Thyroid gland (tissue), 4 donors: Measurements from ENCODE around the gene EXT2. TPM values are rescaled to one million over a fixed set of nuclear protein-coding genes. Genes with fewer than 3 reads are reported as not detected.

Experiments
- DNase-seq, 2 donors: peaks; one replicate each; pipeline ENCODE4 v3.0.0-alpha.2; 2019
- H3K27ac ChIP-seq, 3 donors: fragments of 200-600 bp; sonication (generic); 1 replicate in 2 of 3; 2 replicates in 1 of 3; pipeline ENCODE4 v1.5.1; 2016 to 2019; ENCODE audit warnings: mild to moderate bottlenecking in 1 of 3, moderate library complexity in 1 of 3
- H3K27me3 ChIP-seq: fragments of 200-600 bp; sonication (generic); one replicate; pipeline ENCODE4 v1.5.1; 2019
- H3K36me3 ChIP-seq, 2 donors: fragments of 200-600 bp; sonication (generic); one replicate each; pipeline ENCODE4 v1.5.1; 2016 to 2019
- H3K4me1 ChIP-seq, 2 donors: fragments of 200-600 bp; sonication (generic); one replicate each; pipeline ENCODE4 v1.5.1; 2017 to 2019
- H3K4me3 ChIP-seq, 3 donors: fragments of 200-600 bp; sonication (generic); replicated peaks in 1 of 3; 1 replicate in 2 of 3; 2 replicates in 1 of 3; pipeline ENCODE4 v1.5.1; 2016; ENCODE audit warnings: mild to moderate bottlenecking in 1 of 3
- H3K9me3 ChIP-seq: fragments of 200-600 bp; sonication (generic); one replicate; pipeline ENCODE4 v1.5.1; 2017
- CTCF ChIP-seq, 6 experiments: fragments of 200-600 bp in 3 of 6; fragments of 450-650 bp in 3 of 6; sonication (generic) in 3 of 6; IDR thresholded peaks; one replicate each; pipeline ENCODE4 v1.5.1; 2016 to 2019; ENCODE audit warnings: antibody characterized with exemption in 6 of 6, mild to moderate bottlenecking in 2 of 6, inconsistent platforms in 1 of 6, moderate library complexity in 1 of 6
- POLR2A ChIP-seq, 2 donors: fragments of 450-650 bp; IDR thresholded peaks; one replicate each; pipeline ENCODE4 v1.6.1; 2017; ENCODE audit warnings: antibody characterized with exemption in 2 of 2, mild to moderate bottlenecking in 2 of 2, moderate library complexity in 1 of 2
- WGBS, 2 donors: methylation state at CpG; one replicate each; pipeline ENCODE4 v1.1.5; 2017; 5-methylcytosine and 5-hydroxymethylcytosine counted together
- intact Hi-C: fragments of 100-400 bp; cut with DNase I; formaldehyde crosslinking; loops from one replicate; pipeline ENCODE4 v1.15.1; 2023
- total RNA-seq, 4 donors: library from RNA; depleted of rRNA; stranded (reverse); fragments of >200 nt; gene quantifications; one replicate each; pipeline ENCODE4 v1.2.3, GENCODE V29; 2016

The EXT2 gene
- total RNA-seq, 4 donors from 2014 or later, result 53.2 to 95.8 (median 66.3) TPM

GRCh38 chr11:44243595-44244343 is 148.3 kb downstream of the EXT2 start:
- peak; percentile 61 to 65 for DNase-seq
- no peaks in the 10 kb centered on the region for H3K36me3 ChIP-seq
- WGBS, 2 donors, result 37 to 42% methylated on average over 6 of the region's 6 CpGs
- H3K27me3 ChIP-seq, result no peaks in the 10 kb centered on the region
- no peak overlapping the region for H3K4me3 ChIP-seq
- no peaks in the 10 kb centered on the region for H3K9me3 ChIP-seq
- H3K4me1 ChIP-seq, result peaks cover 37 to 56% of the 10 kb centered on the region in 2 donors
- TF ChIP-seq CTCF (IDR thresholded peaks at IDR 0.05) (no peak), POLR2A (IDR thresholded peaks at IDR 0.05) (no peak)
- peak overlapping the region; percentile 65 to 69 (median 67) for H3K27ac ChIP-seq
- intact Hi-C loops, result no loop called here

- peak overlapping the region; percentile 46 to 55 (median 50) for H3K27ac ChIP-seq
- peaks cover 32 to 49% of the 10 kb centered on the region in 2 donors for H3K4me1 ChIP-seq
- intact Hi-C loops, result no loop called here
- no peaks in the 10 kb centered on the region for H3K9me3 ChIP-seq
- no peaks in the 10 kb centered on the region for H3K27me3 ChIP-seq
- no peaks in the 10 kb centered on the region for H3K36me3 ChIP-seq
- DNase-seq, result no peak
- H3K4me3 ChIP-seq, result no peak overlapping the region
- 90 to 95% methylated on average over 8 of the region's 8 CpGs for WGBS, 2 donors
- TF ChIP-seq POLR2A (IDR thresholded peaks at IDR 0.05) (no peak), CTCF (IDR thresholded peaks at IDR 0.05) (no peak)
Observed at GRCh38 chr11:44244639-44245310, 149.3 kb downstream of the EXT2 start.

GRCh38 chr11:44246726-44247125 is 151.2 kb downstream of the EXT2 start:
- peak in 1 of 2 donors; percentile 35 for DNase-seq
- Histone ChIP-seq H3K4me1 (peaks cover 26 to 41% of the 10 kb centered on the region in 2 donors), H3K9me3 (no peaks in the 10 kb centered on the region), H3K36me3 (no peaks in the 10 kb centered on the region), H3K27ac (no peak overlapping the region), H3K4me3 (no peak overlapping the region), H3K27me3 (no peaks in the 10 kb centered on the region)
- intact Hi-C loops, result no loop called here
- WGBS, 2 donors, result 48 to 57% methylated on average over 4 of the region's 4 CpGs
- TF ChIP-seq POLR2A (IDR thresholded peaks at IDR 0.05), result no peak
- no peak for TF ChIP-seq CTCF (IDR thresholded peaks at IDR 0.05)

- Histone ChIP-seq H3K4me3 (no peak overlapping the region), H3K36me3 (no peaks in the 10 kb centered on the region), H3K27me3 (no peaks in the 10 kb centered on the region), H3K4me1 (peaks cover 20 to 33% of the 10 kb centered on the region in 2 donors), H3K27ac (no peak overlapping the region), H3K9me3 (no peaks in the 10 kb centered on the region)
- DNase-seq, result no peak
- intact Hi-C loops, result no loop called here
- 76 to 78% methylated on average over 6 of the region's 6 CpGs for WGBS, 2 donors
- no peak for TF ChIP-seq CTCF (IDR thresholded peaks at IDR 0.05)
- TF ChIP-seq POLR2A (IDR thresholded peaks at IDR 0.05), result no peak
Observed at GRCh38 chr11:44247508-44247907, 152.0 kb downstream of the EXT2 start.

GRCh38 chr11:44248109-44248508 is 152.6 kb downstream of the EXT2 start:
- no peaks in the 10 kb centered on the region for H3K36me3 ChIP-seq
- H3K4me1 ChIP-seq, result peaks cover 14 to 27% of the 10 kb centered on the region in 2 donors

More at GRCh38 chr11:44248109-44248508, 152.6 kb downstream of the EXT2 start:
- Histone ChIP-seq H3K9me3 (no peaks in the 10 kb centered on the region), H3K27ac (no peak overlapping the region), H3K27me3 (no peaks in the 10 kb centered on the region), H3K4me3 (no peak overlapping the region)
- no peak for DNase-seq
- no peak for TF ChIP-seq CTCF (IDR thresholded peaks at IDR 0.05)
- TF ChIP-seq POLR2A (IDR thresholded peaks at IDR 0.05), result no peak
- WGBS, 2 donors, result 84 to 93% methylated on average over 2 of the region's 2 CpGs
- intact Hi-C loops, result no loop called here
